SIG-M5 treated with dmso at 0.1 percent for 504 hours (cell line): ENCODE data around the gene NUDT22.
A peak's percentile ranks its signal among the peaks of the same experiment; 100 is the strongest.

Source experiments
- DNase-seq: peaks from one replicate; lab custom pipeline; 2025; ENCODE audit not compliant: unreplicated experiment; lab: John Stamatoyannopoulos, UW

Gene NUDT22

DNA sequence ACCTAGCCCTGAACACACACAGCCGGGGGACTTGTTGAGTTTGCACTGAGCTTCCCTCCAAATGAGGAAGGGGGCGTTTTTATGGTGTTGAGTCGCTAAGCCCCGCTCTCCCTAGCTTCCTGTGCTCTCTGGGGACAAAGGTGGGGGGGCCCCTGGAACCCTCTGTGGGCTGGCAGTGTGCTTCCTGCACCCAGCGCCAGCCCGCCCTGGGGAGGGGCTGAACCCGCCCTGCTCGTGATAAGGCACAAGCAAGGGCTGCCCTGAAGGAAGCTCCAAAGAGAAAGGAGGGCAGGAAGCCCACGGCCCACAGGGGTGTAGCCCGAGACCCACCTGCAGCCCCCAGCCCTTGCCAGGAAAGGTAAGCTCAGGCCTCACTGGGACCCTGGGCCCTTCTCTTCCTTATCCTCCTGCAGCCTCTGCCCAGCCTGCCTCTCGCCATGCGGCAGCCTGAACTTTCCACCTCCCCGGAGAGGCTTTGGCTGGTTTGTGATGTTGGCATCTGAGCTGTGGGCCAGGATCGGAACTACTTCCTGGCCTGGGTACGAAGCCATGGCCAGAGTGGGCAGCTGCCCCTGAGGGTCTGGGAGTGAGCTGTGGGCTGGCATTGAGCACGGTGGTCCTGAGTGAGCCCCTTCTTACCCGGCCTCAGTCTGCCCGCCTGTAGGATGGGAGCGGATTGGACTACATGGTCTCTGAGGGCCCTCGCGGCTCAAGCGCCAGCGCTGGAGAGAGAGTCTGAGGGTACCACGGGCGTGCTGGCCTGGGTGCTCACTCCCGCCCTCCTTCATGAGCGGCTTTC, 19.4 kb upstream of the NUDT22 start, which contains the start of gene FERMT3:
Gene FERMT3 (plus strand): TSS at position 265 of the 799 bp plus-strand sequence. CDS start 644 bp downstream, outside the sequence.
- peak; percentile 60 for DNase-seq

DNA sequence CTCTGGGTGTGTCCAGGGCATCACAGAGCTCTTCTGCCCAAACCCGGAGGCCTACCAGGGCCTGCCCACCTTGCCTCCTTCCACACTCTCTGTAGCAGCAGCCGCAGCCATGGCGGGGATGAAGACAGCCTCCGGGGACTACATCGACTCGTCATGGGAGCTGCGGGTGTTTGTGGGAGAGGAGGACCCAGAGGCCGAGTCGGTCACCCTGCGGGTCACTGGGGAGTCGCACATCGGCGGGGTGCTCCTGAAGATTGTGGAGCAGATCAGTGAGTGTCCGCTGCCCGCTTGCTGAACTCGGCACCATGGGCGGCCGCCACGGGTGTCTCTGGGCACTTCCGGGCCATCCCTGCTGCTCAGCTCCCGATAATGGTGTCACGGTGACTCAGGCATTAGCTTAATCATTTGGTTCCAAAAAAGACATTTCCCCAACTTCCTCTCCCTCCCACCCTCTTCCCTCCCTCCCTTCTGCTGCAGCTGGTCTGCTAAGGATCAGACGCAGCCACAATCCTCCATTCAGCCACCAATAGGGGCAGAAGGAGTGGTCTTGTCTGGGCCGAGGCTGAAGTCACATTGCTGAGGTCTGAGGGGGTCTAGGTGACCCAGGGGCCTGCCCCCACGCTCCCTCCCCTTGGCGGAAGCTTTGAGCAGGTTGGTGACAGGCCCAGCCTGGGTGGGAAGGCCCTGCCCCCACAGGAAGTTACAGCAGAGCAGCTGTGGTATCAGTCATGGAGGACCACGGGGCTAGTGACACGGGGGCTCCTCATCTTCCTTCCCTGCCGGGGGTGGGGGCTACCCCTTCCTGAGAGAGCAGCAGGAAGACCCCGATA, 18.6 kb upstream of the NUDT22 start:
- peak; percentile 90 for DNase-seq

DNA sequence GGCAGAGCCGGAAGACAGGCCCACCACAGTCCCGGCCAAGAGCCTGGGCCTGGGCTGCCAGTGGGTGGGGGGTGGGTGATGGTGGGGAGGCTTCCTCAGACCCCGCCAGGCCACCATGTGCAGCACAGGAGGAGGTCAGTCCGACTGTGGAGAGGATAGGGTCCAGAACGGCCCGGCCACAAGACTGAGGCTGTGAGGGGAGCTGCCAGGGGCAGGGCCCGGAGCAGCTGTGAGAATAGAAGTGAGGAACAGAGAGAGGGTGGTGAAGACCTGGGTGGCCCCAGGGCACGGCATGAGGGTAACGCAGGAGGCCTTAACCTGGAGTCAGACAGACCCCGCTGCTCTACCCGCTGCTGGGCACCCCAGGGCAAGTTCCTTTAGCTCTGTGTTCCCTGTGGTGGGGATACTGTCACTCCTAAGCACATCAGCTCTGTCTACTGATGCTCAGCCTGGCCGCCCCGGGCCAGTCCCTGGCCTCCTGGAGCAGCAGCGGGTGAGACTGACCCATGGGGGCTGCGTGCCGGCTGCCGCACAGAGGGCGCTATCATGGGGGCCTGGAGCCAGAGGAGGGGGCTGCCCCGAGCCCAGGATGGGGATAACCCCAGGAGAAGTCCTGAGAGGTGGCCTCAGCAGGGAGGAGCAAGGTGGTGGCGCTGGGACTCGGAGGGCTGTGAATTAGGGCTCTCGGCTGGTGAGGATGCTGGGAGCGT, 17.8 kb upstream of the NUDT22 start:
- no peak for DNase-seq

DNA sequence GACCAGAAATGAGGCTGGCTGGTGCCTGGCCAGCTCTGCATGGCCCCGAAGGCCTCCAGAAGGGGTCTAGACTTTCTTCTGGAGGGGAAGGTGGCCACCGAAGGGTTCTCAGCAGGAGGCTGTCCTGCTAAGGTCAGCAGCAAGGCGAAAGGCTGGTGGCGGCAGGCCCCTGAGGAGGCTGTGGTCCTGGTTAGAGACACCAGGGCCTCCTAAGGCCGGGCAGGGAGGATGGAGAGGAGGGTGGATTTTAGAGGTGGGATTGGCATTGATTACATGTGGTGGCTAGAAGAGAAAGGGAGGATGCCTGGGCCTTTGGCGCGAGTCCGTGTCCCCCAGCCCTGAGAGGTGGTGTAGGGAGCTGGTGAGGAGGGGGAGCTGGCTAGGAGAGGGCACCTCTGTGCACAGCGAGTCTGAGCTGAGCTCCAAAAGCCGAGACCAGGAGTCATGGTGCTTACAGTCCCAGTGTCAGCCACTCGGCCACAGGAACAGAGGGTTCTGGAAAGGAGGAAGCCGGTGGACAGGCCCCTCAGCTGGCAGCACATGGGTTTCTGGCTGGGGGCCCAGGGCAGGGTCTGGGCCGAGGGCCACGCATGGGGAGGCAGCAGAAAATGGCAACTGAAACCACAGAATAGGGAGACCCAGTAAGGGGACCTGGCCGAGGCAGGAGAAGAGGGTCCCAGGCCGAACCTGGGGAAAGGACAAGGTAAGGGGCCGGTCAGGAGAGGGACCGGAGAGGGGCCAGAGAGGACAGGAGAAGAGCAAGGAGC, 17.1 kb upstream of the NUDT22 start:
- no peak for DNase-seq

DNA sequence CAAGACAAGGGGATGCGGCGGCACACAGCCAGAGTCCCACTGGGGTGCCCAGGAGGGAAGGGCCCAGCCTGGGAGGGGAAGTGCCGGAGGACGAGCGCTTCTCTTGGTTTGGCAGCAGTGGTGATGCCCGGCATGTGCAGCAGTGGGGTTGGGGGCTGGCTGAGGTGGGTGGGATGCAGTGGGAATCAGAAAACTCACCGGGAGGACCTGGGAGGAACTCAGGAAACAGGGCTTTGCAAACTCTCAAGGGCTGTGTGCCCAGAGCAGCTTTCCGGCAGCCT, 16.6 kb upstream of the NUDT22 start:
- DNase-seq: no peak

DNA sequence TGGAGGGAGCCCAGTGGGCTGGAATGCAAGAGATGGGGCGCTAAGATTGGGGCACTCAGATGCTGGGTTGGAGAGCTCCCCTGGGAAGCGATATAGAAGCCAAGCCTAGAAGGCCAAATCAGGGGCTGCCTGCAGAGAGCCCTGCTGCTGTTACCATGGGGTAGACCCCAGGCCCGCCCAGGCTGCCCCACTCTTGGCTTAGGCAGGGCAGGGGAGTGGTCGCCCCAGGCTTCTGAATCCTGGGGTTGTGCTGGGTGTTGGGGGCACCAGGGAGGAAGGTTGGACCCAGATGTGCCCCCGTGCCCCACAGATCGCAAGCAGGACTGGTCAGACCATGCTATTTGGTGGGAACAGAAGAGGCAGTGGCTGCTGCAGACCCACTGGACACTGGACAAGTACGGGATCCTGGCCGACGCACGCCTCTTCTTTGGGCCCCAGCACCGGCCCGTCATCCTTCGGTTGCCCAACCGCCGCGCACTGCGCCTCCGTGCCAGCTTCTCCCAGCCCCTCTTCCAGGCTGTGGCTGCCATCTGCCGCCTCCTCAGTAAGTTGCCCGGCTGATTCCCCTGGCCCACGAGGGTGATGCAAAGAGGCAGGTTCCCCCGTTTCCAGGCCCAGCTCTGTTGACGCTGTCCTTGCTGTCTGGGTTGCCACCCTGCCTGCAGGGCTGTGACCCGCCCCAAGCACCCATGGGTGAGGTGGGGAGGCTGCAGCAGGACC, 15.6 kb upstream of the NUDT22 start:
- no peak for DNase-seq

DNA sequence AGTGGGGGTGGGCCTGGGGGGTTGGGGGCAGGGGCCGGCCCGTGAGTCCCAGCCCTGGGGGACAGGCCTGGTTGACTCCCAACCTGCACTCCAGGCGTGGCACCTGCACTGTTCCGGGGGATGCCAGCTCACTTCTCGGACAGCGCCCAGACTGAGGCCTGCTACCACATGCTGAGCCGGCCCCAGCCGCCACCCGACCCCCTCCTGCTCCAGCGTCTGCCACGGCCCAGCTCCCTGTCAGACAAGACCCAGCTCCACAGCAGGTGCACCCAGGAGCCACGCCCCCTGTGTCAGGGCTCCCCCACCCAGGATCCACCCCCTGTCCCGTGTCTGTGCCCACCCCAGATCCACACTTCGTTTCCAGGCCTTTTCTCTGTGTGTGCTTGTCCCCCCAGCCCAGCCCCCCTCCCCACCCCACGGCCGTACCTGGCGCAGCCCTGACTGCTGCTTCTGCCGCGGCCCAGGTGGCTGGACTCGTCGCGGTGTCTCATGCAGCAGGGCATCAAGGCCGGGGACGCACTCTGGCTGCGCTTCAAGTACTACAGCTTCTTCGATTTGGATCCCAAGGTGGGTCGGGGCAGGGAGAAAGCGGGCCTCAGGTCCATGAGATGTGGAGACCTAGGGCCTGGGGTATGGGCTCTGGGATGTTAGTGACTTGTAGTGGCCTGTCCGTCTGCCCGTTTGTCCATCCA, 14.7 kb upstream of the NUDT22 start:
- DNase-seq: no peak

DNA sequence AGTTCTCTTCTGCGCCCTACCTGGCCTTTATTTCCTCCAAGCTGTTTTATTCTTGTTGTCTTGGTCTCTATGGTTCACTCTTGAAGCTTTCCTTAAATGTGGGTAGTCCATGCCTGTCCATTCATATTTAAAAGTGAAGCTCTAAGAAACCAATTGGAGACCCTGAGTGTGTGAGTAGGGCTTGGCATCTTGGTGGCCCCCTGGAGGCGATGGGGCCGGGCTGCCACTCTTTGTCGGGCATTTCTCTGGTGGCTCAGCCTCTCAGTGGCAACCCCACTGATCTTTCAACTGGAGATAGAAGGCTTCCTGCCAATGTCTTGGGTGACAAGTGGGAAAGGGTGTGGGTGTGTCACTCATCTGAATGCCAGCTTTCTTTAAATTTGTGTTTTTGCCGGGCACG, 9.2 kb upstream of the NUDT22 start:
- no peak for DNase-seq

DNA sequence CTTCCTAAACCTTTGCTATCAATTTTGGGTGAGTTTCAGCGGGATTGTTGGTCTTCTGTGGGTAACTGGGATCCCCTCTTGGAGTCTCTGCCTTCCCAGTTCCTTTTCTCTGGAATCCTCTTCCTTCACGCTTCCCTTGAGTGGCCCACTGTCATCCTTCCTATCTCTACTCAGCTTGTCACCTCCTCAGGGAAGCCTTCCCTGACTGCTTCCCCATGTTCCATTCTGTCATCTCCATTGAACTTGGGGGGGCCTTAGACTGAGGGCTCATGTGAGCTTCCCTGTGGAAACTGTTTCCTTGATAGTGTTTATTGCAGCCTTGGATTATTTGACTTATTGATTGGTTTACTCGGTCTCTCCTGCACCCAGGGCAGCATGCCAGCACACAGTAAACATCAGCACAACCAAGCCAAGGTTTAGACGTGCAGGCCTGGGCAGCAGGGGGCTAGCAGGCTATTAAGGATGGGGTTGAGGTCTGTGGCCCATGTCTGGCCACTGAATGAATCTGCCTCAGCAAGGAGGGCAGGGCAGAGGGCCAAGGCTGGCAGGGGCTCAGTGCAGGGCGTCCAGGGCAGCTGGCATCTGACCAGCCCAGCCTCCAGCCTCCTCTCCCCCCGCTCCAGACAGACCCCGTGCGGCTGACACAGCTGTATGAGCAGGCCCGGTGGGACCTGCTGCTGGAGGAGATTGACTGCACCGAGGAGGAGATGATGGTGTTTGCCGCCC, 7.3 kb upstream of the NUDT22 start:
- DNase-seq: no peak

DNA sequence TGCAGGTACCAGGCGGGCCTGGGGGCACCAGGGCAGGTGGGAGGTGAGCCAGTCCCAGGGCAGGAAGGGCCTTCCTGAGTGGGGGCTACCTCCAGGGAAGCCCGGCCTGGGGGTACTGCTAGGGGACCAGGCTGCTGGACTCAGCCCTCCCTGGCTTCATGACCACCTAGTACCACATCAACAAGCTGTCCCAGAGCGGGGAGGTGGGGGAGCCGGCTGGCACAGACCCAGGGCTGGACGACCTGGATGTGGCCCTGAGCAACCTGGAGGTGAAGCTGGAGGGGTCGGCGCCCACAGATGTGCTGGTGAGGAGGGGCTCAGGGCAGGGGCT, 6.8 kb upstream of the NUDT22 start:
- no peak for DNase-seq

DNA sequence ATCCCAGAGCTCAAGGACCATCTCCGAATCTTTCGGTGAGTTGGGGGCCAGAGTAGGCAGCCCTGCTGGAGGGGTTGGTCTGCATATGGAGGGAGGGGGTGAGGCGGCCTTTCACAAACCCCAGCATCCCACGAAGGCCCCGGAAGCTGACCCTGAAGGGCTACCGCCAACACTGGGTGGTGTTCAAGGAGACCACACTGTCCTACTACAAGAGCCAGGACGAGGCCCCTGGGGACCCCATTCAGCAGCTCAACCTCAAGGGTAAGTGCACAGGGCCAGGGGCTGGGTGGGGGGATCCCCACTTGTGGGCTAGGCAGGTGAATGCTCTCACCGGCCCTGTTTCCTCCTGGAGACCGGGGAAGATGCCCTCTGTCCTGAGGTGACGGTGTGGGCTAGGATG, 6.3 kb upstream of the NUDT22 start:
- no peak for DNase-seq

DNA sequence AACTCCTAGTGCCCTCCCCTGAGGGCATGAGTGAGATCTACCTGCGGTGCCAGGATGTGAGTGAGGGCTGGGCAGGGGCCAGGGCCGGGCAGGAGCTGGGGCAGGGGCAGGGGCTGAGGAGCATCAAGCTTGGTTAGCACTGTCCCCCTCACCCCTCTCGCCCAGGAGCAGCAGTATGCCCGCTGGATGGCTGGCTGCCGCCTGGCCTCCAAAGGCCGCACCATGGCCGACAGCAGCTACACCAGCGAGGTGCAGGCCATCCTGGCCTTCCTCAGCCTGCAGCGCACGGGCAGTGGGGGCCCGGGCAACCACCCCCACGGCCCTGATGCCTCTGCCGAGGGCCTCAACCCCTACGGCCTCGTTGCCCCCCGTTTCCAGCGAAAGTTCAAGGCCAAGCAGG, 5.8 kb upstream of the NUDT22 start:
- no peak for DNase-seq

DNA sequence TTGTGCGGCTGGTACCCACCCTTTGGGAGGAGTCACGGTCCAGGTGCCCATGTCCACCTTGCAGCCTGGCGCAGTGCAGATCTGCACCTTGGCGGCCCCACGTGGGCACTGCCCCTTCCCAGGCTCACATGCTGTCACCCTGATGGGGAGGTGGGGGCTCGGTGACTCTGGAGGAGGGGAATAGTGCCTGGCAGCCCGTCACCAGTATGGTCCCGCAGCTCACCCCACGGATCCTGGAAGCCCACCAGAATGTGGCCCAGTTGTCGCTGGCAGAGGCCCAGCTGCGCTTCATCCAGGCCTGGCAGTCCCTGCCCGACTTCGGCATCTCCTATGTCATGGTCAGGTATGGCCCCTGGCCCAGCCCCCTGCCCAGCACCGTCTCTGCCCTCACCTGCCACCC, 5.3 kb upstream of the NUDT22 start:
- no peak for DNase-seq

DNA sequence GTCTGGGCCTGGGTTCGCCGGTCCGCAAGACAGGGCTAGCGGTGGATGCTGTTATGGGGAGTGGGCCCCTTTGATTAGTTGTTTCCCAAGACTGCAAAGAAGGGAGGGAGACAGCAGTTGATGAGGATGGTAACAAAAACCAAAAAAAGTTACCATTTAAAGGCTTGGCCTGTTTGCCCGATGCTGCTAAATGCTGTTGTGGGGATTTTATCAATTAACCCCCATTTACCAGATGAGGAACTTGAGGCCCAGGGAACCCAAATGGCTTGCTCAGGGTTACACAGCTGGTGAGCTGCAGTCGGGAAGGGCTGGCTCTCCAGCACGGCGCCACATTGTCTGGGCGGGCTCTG, 3.4 kb upstream of the NUDT22 start:
- no peak for DNase-seq

DNA sequence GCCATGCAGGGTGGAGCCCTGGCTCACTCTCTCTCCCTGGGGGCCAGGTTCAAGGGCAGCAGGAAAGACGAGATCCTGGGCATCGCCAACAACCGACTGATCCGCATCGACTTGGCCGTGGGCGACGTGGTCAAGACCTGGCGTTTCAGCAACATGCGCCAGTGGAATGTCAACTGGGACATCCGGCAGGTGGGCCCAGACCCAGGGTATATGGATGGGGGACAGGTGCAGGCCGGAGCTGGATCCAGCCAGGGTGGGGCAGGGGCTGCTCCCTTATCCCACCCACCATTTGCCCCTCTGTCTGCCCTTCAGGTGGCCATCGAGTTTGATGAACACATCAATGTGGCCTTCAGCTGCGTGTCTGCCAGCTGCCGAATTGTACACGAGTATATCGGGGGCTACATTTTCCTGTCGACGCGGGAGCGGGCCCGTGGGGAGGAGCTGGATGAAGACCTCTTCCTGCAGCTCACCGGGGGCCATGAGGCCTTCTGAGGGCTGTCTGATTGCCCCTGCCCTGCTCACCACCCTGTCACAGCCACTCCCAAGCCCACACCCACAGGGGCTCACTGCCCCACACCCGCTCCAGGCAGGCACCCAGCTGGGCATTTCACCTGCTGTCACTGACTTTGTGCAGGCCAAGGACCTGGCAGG, 2.9 kb upstream of the NUDT22 start:
- DNase-seq: no peak

DNA sequence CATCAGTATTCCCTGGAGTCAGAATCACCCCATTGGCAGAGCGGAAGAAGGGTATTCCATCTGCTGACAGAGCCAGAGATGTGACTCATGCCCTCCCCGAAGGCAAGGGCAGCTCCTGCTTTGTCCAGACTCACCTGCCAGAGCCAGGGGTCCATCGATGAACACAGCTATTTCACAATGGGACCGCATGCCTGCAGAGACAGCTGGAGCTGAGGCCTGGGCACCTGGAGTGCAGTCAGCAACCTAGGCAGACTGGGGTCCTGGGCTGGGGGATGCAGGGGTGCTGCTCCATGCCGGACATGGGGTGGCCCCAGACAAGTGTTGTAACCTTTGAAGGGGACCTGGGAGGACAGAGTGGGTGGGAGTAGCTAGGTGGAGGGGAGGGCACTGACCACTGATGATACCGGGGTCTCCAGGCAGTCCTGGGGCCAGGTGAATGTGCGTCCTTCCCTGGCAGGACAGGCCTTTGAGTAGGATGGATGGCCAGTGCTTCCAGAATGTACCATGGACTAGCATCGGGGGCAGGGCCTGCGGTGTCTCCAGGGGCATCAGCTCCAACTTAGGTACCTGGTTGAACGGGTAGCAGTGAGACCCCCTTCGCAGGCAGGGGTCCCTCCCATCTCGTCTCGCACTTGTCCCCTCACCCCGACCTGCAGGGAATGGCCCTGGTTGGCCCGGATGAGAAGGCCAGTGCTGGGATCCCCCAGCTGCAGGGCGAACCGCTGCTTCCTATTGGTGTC, 1.8 kb upstream of the NUDT22 start:
- no peak for DNase-seq

DNA sequence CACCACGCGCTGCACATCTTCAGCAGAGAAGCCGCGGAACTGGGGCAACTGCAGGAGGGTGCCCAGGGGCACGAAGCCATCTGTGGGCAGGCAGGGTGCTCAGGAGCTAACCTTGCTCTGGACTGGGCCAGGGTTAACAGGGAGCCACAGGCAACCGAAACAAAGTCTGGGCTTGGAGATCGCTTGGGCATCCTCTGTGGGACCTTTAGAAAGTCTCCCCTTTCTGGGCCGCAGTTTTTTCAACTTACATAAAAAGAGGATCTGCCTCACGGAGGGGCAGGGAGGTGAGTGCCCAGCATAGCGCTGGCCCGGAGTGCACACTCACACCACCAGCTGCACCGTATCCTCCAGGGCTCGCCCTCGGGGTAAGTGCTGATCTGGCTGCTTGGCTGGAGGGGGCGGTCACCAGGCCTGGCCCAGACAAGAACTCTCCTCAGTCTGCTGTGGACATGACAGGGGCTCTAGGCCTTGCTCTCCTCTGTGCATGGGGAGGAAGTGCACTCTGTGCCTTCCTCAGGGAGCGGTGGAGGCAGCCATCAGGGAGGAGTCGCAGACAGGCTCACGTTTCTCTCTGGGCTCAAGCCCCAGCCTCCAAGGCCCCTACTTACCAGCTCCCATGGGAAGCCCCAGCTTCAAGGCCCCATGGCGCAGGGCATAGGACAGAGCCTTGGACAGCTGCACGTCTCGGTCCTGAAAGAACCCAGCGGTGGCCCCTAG, 1.0 kb upstream of the NUDT22 start:
- DNase-seq: no peak
